SJSA1 (cell line): ENCODE data around the gene MISP. TPM values are rescaled to one million over a fixed set of nuclear protein-coding genes. Genes with fewer than 3 reads are reported as not detected.
A peak's percentile ranks its signal among the peaks of the same experiment; 100 is the strongest.

ENCODE experiments used
- DNase-seq, 2 experiments: peaks; one replicate each; pipeline ENCODE4 v3.0.0-alpha.2; 2015 to 2020; ENCODE audit warnings: low spot score in 2 of 2, low read depth in 1 of 2
- H3K27ac ChIP-seq: fragments of 250-450 bp; sonication (Bioruptor Pico); 2 replicates; pipeline ENCODE4 v1.5.1; 2020; ENCODE audit warnings: mild to moderate bottlenecking, moderate library complexity
- H3K27me3 ChIP-seq: fragments of 250-450 bp; sonication (Bioruptor Pico); replicated peaks from 2 replicates; pipeline ENCODE4 v1.5.1; 2020; ENCODE audit warnings: mild to moderate bottlenecking, moderate library complexity
- H3K36me3 ChIP-seq: fragments of 250-450 bp; sonication (Bioruptor Pico); 2 replicates; pipeline ENCODE4 v1.5.1; 2020; ENCODE audit warnings: mild to moderate bottlenecking
- H3K4me1 ChIP-seq: fragments of 250-450 bp; sonication (Bioruptor Pico); replicated peaks from 2 replicates; pipeline ENCODE4 v1.6.1; 2021; ENCODE audit warnings: mild to moderate bottlenecking
- H3K4me3 ChIP-seq: fragments of 250-450 bp; sonication (Bioruptor Pico); 2 replicates; pipeline ENCODE4 v1.5.1; 2020; ENCODE audit warnings: mild to moderate bottlenecking
- H3K9me3 ChIP-seq: fragments of 250-450 bp; sonication (Bioruptor Pico); replicated peaks from 2 replicates; pipeline ENCODE4 v1.5.1; 2020; ENCODE audit warnings: mild to moderate bottlenecking
- total RNA-seq: library from RNA; depleted of rRNA; stranded (reverse); fragments of >200 nt; shearing (Covaris generic); gene quantifications from 2 replicates; pipeline ENCODE4 v1.2.3, GENCODE V29; 2014

The MISP gene
- total RNA-seq, 1 experiment from 2014 or later, result 0.11 TPM

DNA sequence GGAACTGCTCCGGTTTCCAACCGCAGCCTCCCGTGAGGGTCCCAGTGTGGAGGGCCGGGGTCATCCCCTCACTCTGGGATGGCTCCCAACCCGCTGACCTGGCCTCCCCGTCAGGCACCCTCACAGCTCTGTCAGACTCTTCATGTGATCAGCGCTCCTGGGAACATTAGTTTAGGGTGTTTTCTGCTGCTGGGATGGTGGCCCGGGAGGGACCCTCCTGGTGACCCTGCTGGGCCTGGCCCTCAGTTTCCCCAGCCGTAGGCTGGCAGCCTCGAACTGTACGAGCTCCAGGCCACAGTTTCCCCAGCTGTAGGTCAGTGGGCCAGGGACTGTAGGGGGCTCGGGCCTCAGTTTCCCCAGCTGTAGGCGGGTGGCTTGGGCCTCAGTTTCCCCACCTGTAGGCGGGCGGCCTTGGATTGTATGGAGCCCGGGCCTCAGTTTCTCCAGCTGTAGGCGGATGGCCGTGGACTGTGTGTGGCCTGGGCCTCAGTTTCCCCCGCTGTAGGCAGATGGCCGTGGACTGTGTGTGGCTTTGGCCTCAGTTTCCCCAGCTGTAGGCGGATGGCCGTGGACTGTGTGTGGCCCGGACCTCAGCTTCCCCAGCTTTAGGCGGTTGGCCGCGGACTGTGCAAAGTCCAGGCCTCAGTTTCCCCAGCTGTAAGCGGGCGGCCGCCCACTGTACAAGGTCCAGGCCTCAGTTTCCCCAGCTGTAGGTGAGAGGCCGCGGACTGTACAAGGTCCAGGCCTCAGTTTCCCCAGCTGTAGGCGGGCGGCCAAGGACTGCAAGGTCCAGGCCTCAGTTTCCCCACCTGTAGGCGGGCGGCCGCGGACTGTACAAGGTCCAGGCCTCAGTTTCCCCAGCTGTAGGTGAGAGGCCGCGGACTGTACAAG lies 45.0 kb downstream of the MISP start:
- H3K27ac ChIP-seq, result no peak overlapping the region
- peaks cover 40% of the 10 kb centered on the region for H3K4me1 ChIP-seq
- H3K27me3 ChIP-seq, result no peaks in the 10 kb centered on the region
- peak in 1 of 2 experiments; percentile 43 for DNase-seq
- H3K4me3 ChIP-seq, result peak overlapping the region; percentile 40; the same call in 1 of the 2 replicates
- no peaks in the 10 kb centered on the region for H3K9me3 ChIP-seq
- peaks cover 36% of the 10 kb centered on the region for H3K36me3 ChIP-seq

DNA sequence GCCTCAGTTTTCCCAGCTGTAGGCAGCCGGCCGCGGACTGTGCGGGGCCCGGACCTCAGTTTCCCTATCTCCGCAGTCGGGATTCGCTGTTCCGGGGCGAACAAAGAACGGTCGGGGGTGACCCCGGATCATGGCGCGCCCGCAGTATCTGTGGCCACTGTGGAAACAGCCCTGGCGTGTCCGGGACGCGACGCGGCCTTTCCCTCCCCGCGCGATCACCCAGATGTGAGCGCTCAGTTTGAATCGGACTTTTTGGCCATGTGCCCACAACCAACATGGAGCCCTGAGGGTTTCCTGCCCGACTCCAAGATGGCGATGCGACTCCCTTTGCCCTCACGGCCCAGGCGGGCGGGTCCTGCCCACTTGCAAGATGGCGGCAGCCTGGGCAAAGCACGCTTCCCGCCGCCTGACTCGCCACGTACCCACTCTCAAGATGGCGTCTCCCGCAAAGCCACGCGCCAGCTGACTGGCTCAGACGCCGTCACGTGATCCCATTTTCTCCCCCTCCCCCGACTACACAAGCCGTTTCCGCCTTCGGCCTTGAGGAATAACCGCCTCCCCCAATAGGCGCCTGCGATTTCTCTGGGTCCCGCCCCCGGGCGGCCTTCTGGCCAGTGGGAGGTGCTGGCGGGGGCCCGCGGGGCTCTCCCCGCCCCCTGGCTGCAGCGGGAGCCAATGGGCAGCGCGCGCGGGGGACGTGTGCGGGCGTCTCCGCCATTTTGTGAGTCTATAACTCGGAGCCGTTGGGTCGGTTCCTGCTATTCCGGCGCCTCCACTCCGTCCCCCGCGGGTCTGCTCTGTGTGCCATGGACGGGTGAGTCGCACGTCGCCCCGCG lies 46.0 kb downstream of the MISP start, which contains the start of gene PTBP1:
Gene PTBP1, plus strand, starts transcription at position 761 of the 836 bp plus-strand sequence. Its CDS starts 46 bp downstream, at position 807.
- Histone ChIP-seq H3K36me3 (peaks cover 42% of the 10 kb centered on the region), H3K9me3 (no peaks in the 10 kb centered on the region), H3K27me3 (no peaks in the 10 kb centered on the region), H3K27ac (peak within 1 kb of the TSS; percentile 93), H3K4me3 (peak within 1 kb of the TSS; percentile 95), H3K4me1 (peaks cover 42% of the 10 kb centered on the region)
- peak; percentile 100 for DNase-seq

DNA sequence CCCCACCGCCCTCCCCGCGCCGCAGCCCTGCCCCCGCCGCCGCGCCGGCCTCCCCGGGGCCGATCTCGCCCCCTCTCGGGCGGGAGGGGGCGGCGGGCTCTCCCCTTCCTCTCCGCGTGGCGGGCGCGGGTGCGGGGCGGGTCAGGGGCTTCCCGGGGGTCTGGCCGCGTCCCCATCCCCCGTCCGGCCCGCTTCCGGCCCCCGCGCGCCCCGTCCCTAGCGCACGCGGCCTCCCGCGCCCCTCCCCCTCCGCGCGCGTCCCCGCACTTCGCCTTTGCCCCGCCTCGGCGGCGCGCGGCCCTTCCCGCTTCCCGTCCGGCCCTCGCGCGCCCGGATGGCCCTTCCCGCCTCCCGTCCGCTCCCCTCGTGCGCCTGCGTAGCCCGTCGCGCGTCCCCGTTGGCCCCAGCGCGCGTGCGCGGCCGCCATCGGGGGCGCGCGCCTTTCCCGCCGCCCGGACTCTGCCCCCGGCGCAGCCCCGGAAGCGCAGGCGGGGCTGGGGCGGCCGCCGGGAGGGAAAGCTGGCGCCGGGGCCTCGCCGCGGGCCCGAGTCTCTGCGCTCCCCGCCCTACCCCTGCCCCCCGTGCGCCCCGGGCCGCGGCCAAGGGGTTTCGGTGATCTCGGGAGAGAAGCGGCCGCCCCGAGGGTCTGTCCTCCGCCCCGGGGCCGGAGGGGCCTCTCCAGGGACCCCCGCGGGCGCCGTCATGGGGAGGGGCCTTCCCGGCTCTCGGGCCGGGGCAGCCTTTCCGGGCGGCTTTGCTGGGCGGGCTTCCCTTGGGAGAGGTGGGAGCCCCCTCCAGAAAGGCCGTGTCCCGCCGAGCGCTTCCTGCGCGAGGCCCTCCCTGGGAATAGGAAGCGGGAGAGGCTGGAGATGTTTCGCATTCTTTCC lies 46.9 kb downstream of the MISP start:
- Histone ChIP-seq H3K4me3 (peak overlapping the region; percentile 95), H3K4me1 (peaks cover 35% of the 10 kb centered on the region), H3K9me3 (no peaks in the 10 kb centered on the region), H3K27me3 (no peaks in the 10 kb centered on the region), H3K36me3 (peaks cover 50% of the 10 kb centered on the region), H3K27ac (peak overlapping the region; percentile 93)
- peak; percentile 88 to 92 for DNase-seq

DNA sequence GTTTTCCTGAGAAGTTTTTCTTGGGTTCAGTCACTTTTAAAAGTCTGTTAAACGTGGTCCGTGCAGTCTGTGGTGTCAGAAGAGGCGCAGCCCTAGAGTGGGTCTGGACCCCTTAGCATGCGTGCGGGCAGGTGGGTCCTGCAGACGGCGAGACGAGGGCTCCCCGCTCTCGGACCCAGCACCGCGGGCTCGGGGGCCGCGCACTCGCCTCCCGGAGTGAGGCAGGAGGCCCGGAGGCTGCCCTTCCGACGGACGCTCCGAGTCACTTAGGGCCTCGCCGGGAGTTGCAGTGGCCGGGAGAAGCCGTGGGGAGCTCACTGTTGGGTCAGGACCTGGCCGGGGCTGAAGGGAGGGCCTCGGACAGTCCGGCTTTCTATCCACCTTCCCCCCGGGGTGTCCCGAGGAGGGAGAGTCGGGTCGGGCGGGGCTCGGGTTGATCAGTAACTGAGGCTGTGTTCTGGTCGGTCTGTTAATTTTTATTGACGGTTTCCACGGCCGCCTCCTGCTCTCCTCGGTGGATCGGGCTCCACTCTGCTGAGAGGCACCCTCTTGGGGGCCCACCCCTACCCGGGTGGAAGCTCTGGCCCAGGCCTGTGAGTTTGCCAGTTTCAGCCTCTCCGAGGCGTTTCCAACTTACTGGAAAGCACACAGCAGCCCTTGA lies 47.6 kb downstream of the MISP start:
- Histone ChIP-seq H3K27me3 (no peaks in the 10 kb centered on the region), H3K36me3 (peaks cover 58% of the 10 kb centered on the region), H3K9me3 (no peaks in the 10 kb centered on the region), H3K4me1 (peaks cover 32% of the 10 kb centered on the region), H3K4me3 (peak overlapping the region; percentile 95), H3K27ac (peak overlapping the region; percentile 93)
- peak in 1 of 2 experiments; percentile 40 for DNase-seq

DNA sequence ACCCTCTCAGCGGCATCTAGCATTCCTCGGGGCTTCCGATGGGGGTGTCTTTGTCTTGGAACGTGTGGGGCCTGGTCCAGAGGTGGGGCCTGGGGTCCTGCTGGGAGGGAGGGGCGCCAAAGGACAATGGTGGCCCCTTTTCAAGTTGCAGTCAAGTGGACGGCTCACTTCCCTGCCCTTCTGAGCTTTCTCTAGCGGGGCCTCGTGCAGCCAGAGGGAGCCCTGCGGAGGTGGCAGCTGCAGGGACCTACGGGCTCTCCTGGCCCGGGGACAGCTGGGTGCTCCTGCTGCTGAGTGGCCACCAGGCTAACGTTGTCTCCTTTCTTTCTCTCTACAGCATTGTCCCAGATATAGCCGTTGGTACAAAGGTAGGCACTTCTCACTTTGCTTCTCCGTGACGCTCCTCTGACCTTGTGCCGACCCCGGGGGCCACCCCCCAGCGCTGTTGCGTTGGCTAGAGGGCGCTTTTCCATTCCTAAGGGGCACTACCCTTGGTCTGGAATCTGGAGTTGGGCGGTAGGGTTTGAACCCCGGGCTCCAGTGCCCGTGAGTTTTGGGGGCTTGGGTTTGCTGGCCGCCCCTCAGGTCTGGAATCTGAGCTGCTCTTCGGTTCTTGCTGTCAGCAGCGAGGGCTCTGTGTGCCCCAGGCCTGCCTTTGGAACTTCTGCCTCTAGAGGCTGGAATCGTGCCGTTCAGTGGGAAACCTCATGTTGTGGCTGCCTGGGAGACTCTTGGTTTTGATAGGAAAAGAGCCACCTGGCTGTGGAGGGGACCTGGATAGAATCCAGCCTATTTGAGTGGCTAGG lies 48.4 kb downstream of the MISP start:
- H3K4me1 ChIP-seq, result peaks cover 32% of the 10 kb centered on the region
- no peaks in the 10 kb centered on the region for H3K27me3 ChIP-seq
- peaks cover 65% of the 10 kb centered on the region for H3K36me3 ChIP-seq
- peak overlapping the region; percentile 95 for H3K4me3 ChIP-seq
- H3K27ac ChIP-seq, result no peak overlapping the region
- DNase-seq, result peak; percentile 61 to 66
- H3K9me3 ChIP-seq, result no peaks in the 10 kb centered on the region

DNA sequence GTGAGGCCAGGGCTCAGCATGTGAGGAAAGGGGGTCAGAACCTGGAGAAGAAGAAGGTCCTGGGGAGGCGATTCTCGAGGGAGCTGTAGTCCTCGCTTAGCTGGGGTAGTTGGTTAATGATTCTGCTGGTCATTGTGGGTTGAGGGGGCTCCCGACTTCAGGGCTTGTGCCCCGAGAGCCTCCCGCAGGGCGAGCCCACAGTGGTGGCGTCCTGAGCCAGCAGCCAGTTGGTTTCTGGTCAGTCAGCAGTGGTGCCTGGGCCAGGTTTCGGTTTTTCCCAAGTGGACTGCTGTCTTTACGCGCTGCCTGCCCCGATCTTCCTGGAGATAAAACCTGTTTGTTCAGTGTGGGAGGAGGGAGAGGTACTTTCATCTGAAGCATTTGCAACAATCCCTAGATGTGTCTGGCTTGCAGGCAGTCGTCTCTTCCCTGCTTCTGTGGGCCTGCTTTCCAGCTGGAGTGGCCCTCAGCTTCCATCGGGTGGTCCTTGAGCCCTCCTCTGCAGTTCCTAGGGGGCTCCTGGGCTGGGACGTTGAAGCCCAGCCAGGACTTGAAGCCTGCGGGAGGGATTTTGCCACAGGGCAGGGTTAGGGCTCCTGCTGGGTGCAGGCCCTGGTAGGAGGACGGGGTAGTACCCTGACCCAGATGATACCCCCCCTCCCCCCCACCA lies 49.6 kb downstream of the MISP start:
- Histone ChIP-seq H3K4me3 (peak overlapping the region; percentile 4), H3K27me3 (no peaks in the 10 kb centered on the region), H3K27ac (no peak overlapping the region), H3K4me1 (peaks cover 32% of the 10 kb centered on the region), H3K36me3 (peaks cover 78% of the 10 kb centered on the region), H3K9me3 (no peaks in the 10 kb centered on the region)
- peak in 1 of 2 experiments; percentile 44 for DNase-seq

DNA sequence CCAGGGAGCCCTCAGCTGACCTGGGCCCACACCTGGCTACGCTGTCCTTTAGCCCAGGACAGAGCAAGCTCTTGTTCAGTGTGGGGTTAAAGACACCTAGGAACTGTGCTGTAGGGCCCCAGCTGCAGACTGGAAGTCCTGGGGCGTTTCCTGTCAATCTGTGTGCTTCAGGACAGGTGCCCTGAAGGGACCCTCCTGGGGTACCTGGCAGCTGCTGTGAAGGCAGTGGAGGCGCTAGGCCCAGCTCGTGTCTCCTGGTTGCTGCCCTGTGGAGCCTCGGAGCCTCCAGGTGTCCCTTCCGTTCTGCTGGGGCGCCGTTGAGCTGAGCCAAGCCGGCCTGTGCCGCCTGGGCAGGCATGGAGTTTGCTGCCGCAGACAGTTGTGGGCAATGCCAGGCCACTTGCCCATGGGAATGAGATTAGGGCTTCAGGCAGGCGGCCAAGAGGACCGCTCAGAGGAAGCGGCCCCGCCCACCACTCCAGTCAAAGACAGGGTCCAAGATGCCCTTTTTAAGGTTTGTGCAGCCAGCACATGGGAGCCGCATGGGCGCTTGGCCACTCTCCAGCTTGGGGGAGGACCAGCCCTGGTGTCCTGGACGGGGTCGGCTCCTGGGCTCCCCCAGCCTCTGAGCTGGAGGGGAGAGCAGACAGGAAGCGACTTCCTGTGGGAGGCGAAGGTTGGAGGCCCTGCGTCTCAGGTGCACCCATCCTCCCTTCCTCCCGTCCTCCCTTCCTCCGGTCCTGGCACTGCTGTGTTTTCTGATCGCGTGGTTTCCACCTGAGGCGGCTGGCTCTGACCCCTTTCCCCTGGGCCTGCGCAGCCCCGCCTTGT lies 50.3 kb downstream of the MISP start:
- H3K4me3 ChIP-seq, result no peak overlapping the region
- peaks cover 85% of the 10 kb centered on the region for H3K36me3 ChIP-seq
- H3K9me3 ChIP-seq, result no peaks in the 10 kb centered on the region
- no peak overlapping the region for H3K27ac ChIP-seq
- peak in 1 of 2 experiments; percentile 47 for DNase-seq
- no peaks in the 10 kb centered on the region for H3K27me3 ChIP-seq
- peaks cover 29% of the 10 kb centered on the region for H3K4me1 ChIP-seq

DNA sequence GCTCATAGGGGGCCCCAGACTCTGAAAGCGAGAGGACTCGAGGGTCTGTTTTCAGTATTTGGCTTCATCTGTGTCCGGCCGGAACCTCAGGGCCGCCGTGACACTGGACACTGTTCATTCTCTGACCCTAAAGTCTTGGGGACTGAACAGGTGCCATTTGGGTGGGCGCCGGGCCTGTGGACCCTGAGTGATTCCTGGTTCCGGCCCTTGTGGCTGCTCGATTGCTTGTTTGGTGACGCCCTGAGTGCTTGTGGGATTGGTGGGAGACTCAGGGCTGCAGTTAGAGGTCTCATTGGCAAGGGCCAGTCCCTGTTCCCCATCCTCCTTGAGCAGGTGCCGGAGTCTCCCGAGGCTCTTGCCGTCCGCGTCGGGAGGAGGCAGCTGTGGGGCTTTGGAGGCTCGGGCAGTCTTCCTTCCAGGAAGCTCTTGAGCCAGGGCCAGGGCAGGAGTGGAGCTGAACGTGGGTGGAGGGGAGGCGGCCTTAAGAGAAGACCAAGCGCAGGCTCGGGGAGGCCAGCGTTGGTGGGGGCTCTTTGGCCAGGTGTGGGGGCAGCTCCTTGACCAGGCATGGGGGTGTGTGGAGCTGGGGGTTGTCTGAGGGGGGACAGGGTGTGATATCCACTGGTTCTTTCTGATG lies 51.1 kb downstream of the MISP start:
- DNase-seq, result no peak
- H3K4me3 ChIP-seq, result no peak overlapping the region

DNA sequence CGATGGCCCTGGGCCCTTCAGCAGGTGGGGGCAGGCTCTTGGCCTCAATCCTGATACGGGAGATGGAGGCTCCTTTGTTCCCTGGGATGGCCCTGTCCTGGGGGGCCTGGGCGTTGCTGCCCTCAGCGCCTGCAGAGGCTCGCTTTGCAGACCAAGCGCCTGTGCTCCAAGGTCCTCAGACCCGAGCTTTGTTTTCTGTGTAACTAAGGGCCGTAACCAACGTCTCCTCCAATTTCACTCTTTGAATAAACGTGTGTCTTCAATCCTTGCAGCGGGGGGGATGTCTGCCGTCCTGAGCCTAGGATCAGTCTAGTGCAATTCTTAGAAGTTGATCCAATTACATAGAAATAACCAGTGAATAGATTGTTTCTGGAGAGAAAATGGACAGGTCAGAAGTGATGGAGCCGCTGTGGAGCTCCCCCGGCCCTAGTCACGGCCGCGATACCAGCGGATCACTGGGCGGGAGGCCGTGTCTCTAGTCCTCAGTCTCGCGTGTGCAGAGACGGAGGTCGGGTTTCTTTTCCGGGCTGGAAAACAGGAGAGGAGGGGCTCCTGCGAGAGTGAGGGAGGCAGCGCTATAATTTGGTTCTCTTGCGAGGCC lies 51.7 kb downstream of the MISP start:
- Histone ChIP-seq H3K27ac (no peak overlapping the region), H3K36me3 (peaks cover 99% of the 10 kb centered on the region), H3K27me3 (no peaks in the 10 kb centered on the region), H3K4me3 (no peak overlapping the region), H3K4me1 (peaks cover 29% of the 10 kb centered on the region), H3K9me3 (no peaks in the 10 kb centered on the region)
- no peak for DNase-seq

More for the DNA sequence above, 51.1 kb downstream of the MISP start:
- H3K27me3 ChIP-seq, result no peaks in the 10 kb centered on the region
- no peaks in the 10 kb centered on the region for H3K9me3 ChIP-seq
- H3K27ac ChIP-seq, result no peak overlapping the region
- H3K4me1 ChIP-seq, result peaks cover 29% of the 10 kb centered on the region
- H3K36me3 ChIP-seq, result peaks cover 92% of the 10 kb centered on the region

DNA sequence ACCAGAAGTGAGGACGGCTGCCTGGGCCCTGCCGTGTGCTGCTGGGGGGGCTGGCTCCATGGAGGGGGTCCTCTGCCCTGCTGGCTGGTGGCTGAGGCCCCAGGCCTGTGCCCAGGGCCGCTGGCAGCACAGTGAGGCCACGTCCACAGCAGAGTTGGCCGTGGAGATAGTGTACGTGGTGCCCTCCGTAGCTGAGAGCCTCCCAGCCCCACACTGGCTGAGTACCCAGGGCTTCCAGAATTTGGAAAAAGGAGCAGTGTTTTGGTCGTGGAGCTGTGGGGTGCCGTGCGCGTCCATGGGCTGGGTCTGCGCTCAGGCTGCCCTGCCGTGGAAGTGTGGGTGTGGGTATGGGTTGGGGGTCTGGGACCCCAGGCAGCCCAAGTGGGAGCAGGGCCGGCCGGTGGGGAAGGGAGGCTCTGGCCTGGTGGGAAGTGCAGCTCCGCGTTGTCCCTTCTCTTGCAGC lies 52.2 kb downstream of the MISP start:
- DNase-seq, result no peak
- Histone ChIP-seq H3K4me3 (no peak overlapping the region), H3K4me1 (peaks cover 29% of the 10 kb centered on the region), H3K27ac (no peak overlapping the region), H3K36me3 (peaks cover 100% of the 10 kb centered on the region), H3K9me3 (no peaks in the 10 kb centered on the region), H3K27me3 (no peaks in the 10 kb centered on the region)
